ENCODE data around the gene ADCK1. TPM values are rescaled to one million over a fixed set of nuclear protein-coding genes. Genes with fewer than 3 reads are reported as not detected.
"Not testable (repeated sequence)": the region's sequence is repeated elsewhere in the genome, so short reads cannot be mapped to it uniquely, and the experiment has no call there.

The ADCK1 gene
- total RNA-seq, 2 donors from 2014 or later, result 2.6 to 26.4 TPM

- WGBS, 2 donors, result 51 to 52% methylated on average over 4 of the region's 4 CpGs
- no peaks in the 10 kb centered on the region for H3K27me3 ChIP-seq
- DNase-seq (no peak), ATAC-seq (no peak)
- intact Hi-C loops (cut with DNase I), result no loop called here
- H3K4me1 ChIP-seq, result peaks cover under 1% of the 10 kb centered on the region
- no peaks in the 10 kb centered on the region for H3K36me3 ChIP-seq (replicated peaks in 1 of 2; ENCODE audit: insufficient read depth in 1 of 2, low read depth in 2 of 2)
- TF ChIP-seq POLR2A (IDR thresholded peaks at IDR 0.05) (no peak), CTCF (IDR thresholded peaks at IDR 0.05) (no peak)
- H3K9me3 ChIP-seq, result no peaks in the 10 kb centered on the region
- no peak overlapping the region for H3K4me3 ChIP-seq
- no peak overlapping the region for H3K27ac ChIP-seq
These were observed 5.6 kb upstream of the ADCK1 start for GRCh38 chr14:77794357-77794756.

GRCh38 chr14:77799456-77799855 lies 453 bp upstream of the ADCK1 start:
- 69 to 70% methylated on average over 13 of the region's 13 CpGs for WGBS, 2 donors
- H3K4me1 ChIP-seq; H3K27me3 ChIP-seq; ATAC-seq; intact Hi-C loops (cut with DNase I); H3K9me3 ChIP-seq; H3K36me3 ChIP-seq (replicated peaks in 1 of 2; ENCODE audit: insufficient read depth in 1 of 2, low read depth in 2 of 2): not testable (repeated sequence)
- peak overlapping the region in 3 of 4 donors; percentile 77 to 96 (median 91) for H3K27ac ChIP-seq
- peak in 1 of 4 donors; percentile 14 for DNase-seq
- peak overlapping the region; percentile 47 to 97 for H3K4me3 ChIP-seq

DNA sequence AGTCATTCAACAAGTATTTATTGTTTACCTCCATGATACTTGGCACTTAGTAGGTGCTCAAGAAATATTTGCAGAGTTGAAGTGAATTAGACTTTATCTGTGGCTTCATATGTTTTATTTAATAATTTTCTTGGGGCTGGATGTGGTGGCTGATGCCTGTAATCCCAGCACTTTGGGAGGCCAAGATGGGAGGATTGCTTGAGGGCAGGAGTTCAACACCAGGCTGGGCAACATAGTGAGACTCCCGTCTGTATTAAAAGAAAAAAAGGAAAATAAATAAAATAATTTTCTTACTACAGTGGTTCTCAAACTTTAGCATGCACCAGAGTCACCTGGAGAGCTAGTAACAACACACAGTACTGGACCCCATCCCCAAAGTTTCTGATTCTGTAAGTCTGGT lies 905 bp downstream of the ADCK1 start:
- Histone ChIP-seq H3K36me3 (replicated peaks in 1 of 2; ENCODE audit: insufficient read depth in 1 of 2, low read depth in 2 of 2) (no peaks in the 10 kb centered on the region), H3K4me1 (peaks cover 9% of the 10 kb centered on the region), H3K9me3 (no peaks in the 10 kb centered on the region), H3K4me3 (peak overlapping the region in 1 of 2 donors; percentile 97), H3K27ac (peak overlapping the region; percentile 77 to 96 (median 89)), H3K27me3 (no peaks in the 10 kb centered on the region)
- WGBS, 2 donors, result 82 to 88% methylated on average over 1 of the region's 1 CpG
- ATAC-seq (no peak), DNase-seq (no peak)
- intact Hi-C loops (cut with DNase I), result no loop called here
- TF ChIP-seq CTCF (IDR thresholded peaks at IDR 0.05) (no peak), POLR2A (IDR thresholded peaks at IDR 0.05) (no peak)

- TF ChIP-seq CTCF (IDR thresholded peaks at IDR 0.05), result no peak
- no peak for TF ChIP-seq POLR2A (IDR thresholded peaks at IDR 0.05)
- no peak overlapping the region for H3K27ac ChIP-seq
- H3K27me3 ChIP-seq, result no peaks in the 10 kb centered on the region
- no peaks in the 10 kb centered on the region for H3K9me3 ChIP-seq
- peaks cover 7% of the 10 kb centered on the region for H3K4me1 ChIP-seq
- 59 to 80% methylated on average over 6 of the region's 6 CpGs for WGBS, 2 donors
- intact Hi-C loops (cut with DNase I), result no loop called here
- H3K4me3 ChIP-seq, result no peak overlapping the region
- no peaks in the 10 kb centered on the region for H3K36me3 ChIP-seq (replicated peaks in 1 of 2; ENCODE audit: insufficient read depth in 1 of 2, low read depth in 2 of 2)
- DNase-seq (no peak), ATAC-seq (no peak)
These were observed 4.7 kb downstream of the ADCK1 start for GRCh38 chr14:77804592-77804991.

GRCh38 chr14:77805706-77806105 lies 5.8 kb downstream of the ADCK1 start:
- TF ChIP-seq POLR2A (IDR thresholded peaks at IDR 0.05) (no peak), CTCF (IDR thresholded peaks at IDR 0.05) (no peak)
- no peak overlapping the region for H3K4me3 ChIP-seq
- H3K9me3 ChIP-seq, result no peaks in the 10 kb centered on the region
- intact Hi-C loops (cut with DNase I), result no loop called here
- H3K27ac ChIP-seq, result no peak overlapping the region
- no peak for DNase-seq
- ATAC-seq, result no peak
- WGBS, 2 donors, result 84 to 87% methylated on average over 6 of the region's 6 CpGs
- no peaks in the 10 kb centered on the region for H3K27me3 ChIP-seq
- no peaks in the 10 kb centered on the region for H3K36me3 ChIP-seq (replicated peaks in 1 of 2; ENCODE audit: insufficient read depth in 1 of 2, low read depth in 2 of 2)
- peaks cover 4% of the 10 kb centered on the region for H3K4me1 ChIP-seq
